SKM-1 (cell line): ENCODE data around the gene MTMR11.
"Not testable (repeated sequence)": the region's sequence is repeated elsewhere in the genome, so short reads cannot be mapped to it uniquely, and the experiment has no call there.

Experiments
- DNase-seq: peaks from one replicate; lab custom pipeline; 2025; ENCODE audit not compliant: unreplicated experiment; lab: John Stamatoyannopoulos, UW

Gene MTMR11

GRCh38 chr1:149903836-149904491 lies 32.7 kb downstream of the MTMR11 start:
- no peak for DNase-seq

DNA sequence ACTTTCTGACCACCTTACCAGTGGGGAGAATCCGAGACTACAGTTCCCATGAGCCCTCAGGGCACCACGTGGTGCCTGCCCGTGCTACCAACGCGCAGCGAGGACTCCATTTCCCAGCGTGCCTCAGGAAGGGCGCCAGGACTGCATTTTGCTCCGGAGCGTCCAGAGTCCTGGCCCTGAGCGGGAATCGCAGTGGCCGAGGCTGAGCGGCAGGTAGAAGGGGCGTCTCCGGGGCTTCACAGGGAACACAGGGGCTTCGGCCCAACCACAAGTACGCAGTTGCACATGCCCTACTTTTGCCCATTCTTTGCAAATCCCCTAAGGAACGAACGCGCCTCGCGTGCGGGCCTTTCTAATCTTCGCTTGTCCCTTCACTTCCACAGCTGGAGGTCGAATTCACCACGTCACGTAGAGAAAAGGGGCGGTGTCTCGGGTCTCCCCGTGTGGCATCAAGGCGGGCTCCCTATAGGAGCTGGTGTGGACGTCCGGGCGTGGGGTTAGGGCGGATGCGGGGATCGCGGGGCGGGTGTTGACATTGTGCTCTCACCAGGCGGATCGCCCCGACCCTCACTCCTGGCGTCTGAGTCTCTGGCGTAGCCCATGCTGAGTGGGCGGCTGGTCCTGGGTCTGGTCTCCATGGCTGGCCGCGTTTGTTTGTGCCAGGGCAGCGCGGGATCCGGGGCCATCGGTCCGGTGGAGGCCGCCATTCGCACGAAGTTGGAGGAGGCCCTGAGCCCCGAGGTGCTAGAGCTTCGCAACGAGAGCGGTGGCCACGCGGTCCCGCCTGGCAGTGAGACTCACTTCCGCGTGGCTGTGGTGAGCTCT lies 37.0 kb downstream of the MTMR11 start, which contains the start of gene BOLA1:
BOLA1 (plus strand) TSS at position 109 of the 825 bp plus-strand sequence; CDS start at position 601, 492 bp downstream.
- DNase-seq, result peak; percentile 87

DNA sequence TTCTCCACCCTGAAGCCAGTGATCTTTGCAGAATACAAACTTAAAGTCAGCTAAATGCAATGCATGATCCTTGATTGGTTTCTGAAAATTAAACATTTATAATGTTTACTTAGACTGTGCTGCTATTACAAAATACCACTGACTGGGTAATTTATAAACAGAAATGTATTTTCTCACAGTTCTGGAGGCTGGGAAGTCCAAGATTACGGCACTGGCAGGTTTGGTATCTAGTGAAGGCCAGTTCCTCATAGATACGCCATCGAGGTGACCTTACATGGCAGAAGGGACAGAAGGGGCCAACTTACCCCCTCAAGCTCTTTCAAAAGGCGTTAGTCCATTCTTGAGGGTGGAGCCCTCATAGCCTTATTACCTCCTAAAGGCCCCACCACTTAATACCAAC lies 40.1 kb downstream of the MTMR11 start:
- no peak for DNase-seq

GRCh38 chr1:149888999-149889289 lies 47.7 kb downstream of the MTMR11 start:
- no peak for DNase-seq

DNA sequence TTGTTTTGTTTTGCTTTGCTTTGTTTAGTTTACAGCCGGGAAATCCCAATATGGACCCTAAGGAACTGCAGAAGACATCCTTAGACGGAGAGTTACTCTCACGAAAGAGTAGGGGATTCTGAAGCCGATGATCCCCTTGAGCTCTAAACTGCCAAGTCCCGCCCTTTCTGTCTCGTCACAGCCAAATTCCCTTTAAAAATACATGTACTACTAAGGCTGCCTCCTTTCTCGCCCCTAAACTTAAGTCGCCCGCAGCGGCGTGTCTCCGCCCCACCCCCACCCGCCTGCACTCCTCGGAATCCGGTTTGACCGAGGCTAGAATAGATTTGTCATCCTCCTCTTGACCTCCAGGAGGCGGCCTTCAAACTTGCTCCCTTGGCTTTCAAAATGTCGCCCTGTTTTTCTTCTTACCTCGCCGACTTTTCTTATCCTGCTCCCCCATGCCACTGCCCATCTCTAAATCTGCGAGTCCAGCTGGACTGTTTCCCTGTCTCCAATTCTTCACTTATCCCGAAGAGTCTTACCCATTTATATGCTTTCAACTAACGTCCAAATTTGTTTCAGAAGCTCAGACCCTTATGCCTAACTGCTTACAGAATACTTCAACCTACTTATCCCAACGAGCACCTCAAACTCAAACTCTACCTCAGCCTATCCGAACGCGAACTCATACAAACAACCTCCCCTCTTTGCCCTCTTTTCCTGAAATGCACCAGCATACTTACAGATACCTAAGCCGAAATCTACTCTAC lies 48.3 kb downstream of the MTMR11 start:
- DNase-seq, result peak; percentile 100

DNA sequence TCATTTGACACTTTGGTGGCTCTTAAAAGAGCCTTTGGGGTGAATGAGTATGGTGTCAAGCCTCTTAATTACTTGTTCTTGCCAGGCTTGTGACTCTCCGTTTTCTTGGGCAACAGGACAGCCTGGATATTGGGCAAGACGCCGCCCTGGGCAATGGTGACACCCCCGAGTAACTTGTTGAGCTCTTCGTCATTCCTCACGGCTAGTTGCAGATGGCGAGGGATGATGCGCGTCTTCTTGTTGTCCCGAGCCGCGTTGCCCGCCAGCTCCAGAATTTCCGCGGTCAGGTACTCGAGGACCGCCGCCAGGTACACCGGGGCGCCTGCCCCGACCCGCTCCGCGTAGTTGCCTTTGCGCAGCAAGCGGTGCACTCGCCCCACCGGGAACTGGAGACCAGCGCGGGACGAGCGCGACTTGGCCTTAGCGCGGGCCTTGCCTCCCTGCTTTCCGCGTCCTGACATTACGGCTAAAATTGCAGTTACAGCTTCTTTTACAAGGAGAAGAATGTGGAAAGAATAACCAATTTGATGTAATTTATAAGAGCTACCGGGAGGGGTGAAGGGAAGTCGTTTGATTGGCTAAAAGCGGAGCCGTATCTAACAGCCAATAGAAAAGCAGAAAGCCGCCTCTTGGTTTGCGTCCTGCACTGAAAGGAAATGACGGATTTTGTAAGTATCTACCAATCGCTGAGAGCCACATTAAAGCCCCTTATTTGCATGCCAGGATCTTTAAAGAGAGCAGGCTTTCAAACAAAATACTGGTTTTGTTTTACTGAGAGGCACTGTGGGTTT lies 49.0 kb downstream of the MTMR11 start:
- DNase-seq, result peak; percentile 100

DNA sequence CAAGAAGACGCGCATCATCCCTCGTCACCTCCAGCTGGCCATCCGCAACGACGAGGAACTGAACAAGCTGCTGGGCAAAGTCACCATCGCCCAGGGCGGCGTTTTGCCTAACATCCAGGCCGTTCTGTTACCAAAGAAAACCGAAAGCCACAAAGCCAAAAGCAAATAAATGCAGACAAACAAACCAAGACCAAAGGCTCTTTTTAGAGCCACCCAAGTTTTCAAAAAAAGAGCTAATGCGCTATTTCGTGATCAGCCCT lies 49.6 kb downstream of the MTMR11 start:
- DNase-seq, result not testable (repeated sequence)

GRCh38 chr1:149886396-149887195 lies 50.1 kb downstream of the MTMR11 start:
- DNase-seq, result peak; percentile 97

- not testable (repeated sequence) for DNase-seq
These were observed 50.6 kb downstream of the MTMR11 start for GRCh38 chr1:149886121-149886395.

DNA sequence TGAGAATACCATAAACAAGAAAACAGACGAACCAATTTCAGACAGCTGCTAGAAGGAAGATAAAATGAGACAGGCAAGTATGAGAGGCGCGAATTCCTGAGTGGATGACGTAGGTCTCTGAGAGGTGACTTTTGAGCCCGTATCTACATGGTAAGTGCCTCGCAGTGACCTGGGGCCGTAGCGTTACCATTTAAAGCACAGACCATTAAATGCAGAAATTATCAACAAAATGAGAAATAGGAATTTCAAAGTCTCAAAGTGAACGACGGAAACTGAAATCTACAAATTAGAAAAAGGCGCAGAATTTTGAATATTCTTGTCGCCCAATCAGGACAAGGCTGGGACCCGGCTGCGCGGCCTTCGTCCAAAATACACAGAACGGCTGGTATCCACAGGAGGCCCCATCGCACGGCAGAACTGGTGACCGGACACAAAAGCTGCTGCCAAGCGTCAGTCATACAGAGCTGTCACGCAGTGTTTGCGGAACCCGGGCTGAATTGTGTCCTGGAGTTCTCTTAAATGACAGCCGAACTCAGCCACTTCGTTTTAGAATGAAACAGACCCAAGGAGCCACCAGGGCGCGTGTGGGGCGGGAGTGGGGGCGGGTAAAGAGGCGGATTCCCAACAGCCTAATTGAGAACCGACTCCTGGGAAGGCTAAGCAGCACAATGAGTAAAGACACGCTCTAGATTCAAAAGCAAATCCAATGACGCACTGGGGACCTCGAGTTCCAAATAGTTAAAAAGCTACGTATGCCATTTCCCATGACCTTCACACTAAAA lies 51.1 kb downstream of the MTMR11 start:
- peak; percentile 94 for DNase-seq

GRCh38 chr1:149884433-149885338 lies 52.0 kb downstream of the MTMR11 start:
- peak; percentile 92 for DNase-seq

DNA sequence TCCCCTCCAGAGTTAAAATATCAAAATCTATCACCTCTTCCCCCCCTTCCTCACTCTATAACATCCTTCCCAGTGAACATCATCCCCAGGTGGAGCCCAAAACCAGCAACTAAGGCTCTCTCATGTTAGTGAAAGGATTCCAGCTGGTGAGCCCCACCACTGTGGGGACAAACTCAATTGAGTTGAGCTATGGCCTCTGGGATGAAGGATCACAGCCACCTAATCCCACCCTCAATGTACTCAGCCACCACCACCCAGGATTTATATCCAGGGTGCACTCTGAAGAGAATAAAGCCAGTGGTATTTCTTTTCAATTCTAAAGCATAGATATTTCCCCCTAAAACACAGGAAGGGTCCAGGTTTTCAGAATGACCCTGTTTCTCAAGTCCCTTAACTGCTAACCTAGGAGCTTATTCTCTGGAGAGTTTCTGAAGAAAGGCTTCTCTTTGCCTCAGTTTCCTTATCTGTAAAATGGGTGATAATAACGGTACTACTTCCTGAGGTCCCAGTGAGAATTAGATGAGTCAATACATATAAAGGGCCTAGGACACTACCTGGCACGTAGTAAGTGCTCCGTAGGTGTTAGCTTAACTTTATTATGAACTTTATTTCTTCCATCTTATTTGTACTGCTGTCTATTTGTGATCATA lies 53.0 kb downstream of the MTMR11 start:
- no peak for DNase-seq

DNA sequence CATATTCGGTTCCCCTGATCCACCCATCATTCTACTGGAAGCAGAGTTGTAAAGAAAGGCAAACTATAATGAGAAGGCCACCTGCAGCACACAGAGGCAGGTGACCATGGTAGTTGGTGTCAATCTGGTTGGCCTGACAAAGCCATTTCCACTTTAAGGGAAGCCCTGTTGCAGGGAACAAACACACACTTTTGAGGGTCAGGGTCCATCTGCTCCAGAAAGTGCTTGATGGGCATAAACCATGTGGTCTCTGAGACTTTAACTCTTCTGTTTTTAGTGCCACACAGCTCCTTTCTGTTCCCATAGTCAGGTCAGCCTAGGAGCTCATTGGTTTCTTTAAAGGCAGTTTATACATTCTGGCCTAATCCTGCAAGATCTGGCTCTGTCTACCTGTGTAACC lies 54.8 kb downstream of the MTMR11 start:
- no peak for DNase-seq

DNA sequence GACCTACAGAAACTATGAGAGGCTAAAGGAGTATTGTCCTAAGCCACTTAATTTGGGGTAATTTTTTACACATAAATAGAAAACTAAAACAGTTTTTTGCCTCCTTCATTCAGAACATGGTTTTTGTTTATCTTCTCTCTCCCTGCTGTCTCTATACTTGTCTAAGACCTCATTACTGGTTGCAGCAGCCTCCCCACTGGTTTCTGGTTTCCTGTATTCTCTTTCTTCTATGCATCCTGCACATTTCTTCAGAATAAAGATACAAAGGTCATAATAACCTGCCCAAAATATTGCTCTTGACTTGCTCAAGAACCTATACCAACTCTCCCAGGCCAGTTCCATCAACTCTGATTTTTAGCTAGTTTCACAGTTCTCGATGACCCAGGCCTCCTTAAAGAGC lies 57.1 kb downstream of the MTMR11 start:
- DNase-seq, result no peak
